Measurements from ENCODE around the gene FIGN. TPM values are rescaled to one million over a fixed set of nuclear protein-coding genes. Genes with fewer than 3 reads are reported as not detected.

FIGN gene, protein sequence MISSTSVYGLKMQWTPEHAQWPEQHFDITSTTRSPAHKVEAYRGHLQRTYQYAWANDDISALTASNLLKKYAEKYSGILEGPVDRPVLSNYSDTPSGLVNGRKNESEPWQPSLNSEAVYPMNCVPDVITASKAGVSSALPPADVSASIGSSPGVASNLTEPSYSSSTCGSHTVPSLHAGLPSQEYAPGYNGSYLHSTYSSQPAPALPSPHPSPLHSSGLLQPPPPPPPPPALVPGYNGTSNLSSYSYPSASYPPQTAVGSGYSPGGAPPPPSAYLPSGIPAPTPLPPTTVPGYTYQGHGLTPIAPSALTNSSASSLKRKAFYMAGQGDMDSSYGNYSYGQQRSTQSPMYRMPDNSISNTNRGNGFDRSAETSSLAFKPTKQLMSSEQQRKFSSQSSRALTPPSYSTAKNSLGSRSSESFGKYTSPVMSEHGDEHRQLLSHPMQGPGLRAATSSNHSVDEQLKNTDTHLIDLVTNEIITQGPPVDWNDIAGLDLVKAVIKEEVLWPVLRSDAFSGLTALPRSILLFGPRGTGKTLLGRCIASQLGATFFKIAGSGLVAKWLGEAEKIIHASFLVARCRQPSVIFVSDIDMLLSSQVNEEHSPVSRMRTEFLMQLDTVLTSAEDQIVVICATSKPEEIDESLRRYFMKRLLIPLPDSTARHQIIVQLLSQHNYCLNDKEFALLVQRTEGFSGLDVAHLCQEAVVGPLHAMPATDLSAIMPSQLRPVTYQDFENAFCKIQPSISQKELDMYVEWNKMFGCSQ
- total RNA-seq (10 to 100 TPM in 2 of 9 donors, 1 to 10 TPM in 7; 1.1 to 10.8 (median 6.3) TPM), polyA plus RNA-seq (1 to 10 TPM; 1.7 to 5.4 (median 4.1) TPM)
- long read RNA-seq, donor 1, result 0 reads
- long read RNA-seq, donor 2, full-length matches to known transcripts, result 2 of 2 reads
- long read RNA-seq, donor 2, partial matches to known transcripts, result 0 of 2 reads
- long read RNA-seq, donor 2, other reads (novel, unspliced or antisense), result 0 of 2 reads
- long read RNA-seq, donor 3, full-length matches to known transcripts, result 4 of 4 reads
- long read RNA-seq, donor 3, partial matches to known transcripts, result 0 of 4 reads
- long read RNA-seq, donor 3, other reads (novel, unspliced or antisense), result 0 of 4 reads
- long read RNA-seq, donor 4, result 0 reads
- long read RNA-seq, donor 5, partial matches to known transcripts, result 0 of 1 reads
- long read RNA-seq, donor 5, other reads (novel, unspliced or antisense), result 1 of 1 reads
- long read RNA-seq, donor 6, partial matches to known transcripts, result 0 of 2 reads
- long read RNA-seq, donor 6, other reads (novel, unspliced or antisense), result 2 of 2 reads
- long read RNA-seq, donor 7, result 0 reads
- long read RNA-seq, donor 8, full-length matches to known transcripts, result 3 of 3 reads
- long read RNA-seq, donor 8, partial matches to known transcripts, result 0 of 3 reads
- long read RNA-seq, donor 8, other reads (novel, unspliced or antisense), result 0 of 3 reads
- long read RNA-seq, donor 9, full-length matches to known transcripts, result 5 of 5 reads
- long read RNA-seq, donor 9, partial matches to known transcripts, result 0 of 5 reads
- long read RNA-seq, donor 9, other reads (novel, unspliced or antisense), result 0 of 5 reads
- long read RNA-seq, donor 10, full-length matches to known transcripts, result 1 of 1 reads
- long read RNA-seq, donor 10, partial matches to known transcripts, result 0 of 1 reads
- long read RNA-seq, donor 10, other reads (novel, unspliced or antisense), result 0 of 1 reads

DNA sequence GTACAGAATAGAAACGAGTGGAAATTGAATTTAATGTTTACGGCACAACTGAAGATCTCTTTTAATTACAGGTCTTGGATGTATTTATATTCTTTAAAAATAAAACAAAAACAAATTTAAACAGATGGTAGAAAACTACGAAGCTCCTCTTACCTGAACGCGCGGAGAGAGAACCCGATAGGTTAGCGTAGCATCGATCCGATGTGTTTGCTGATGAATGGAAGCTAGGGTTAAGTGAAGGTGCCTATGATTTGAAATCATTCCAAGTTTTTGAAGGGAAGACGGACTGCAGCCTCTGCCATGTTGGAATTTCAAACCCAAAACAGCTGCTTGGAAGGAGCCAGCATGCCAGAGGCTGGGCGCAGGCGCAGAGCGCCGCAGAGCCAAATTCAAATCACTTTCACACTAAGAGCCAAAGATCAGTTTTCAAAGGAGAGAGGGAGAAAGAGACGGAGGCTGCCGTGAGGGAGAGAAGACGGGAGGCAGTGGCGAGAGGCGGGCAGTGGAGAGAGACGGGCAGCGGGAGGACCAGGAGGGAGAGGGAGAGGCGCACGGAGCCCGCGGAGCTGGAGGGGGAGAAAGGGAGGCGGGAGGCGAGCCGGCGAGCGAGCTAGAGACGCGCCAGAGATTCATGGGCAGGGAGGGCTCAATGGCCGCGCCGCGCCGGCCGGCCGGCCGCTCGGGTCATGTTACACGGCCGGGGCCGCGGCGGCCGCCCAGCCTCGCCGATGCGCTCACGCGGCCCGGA is at the start of gene FIGN:
TSS of gene FIGN (minus strand) at position 324 of the 748 bp plus-strand sequence. CDS start 1,081 bp downstream, outside the sequence.
- Histone ChIP-seq H3K4me1 (replicated peaks in 1 of 2) (peaks cover 5 to 8% of the 10 kb centered on the region in 2 donors), H3K27me3 (no peaks in the 10 kb centered on the region), H3K4me3 (peak within 1 kb of the TSS; percentile 22 to 93 (median 66)), H3K27ac (peak within 1 kb of the TSS; percentile 84 to 98 (median 90)), H3K9me3 (replicated peaks in 1 of 3) (no peaks in the 10 kb centered on the region), H3K36me3 (replicated peaks in 1 of 2) (no peaks in the 10 kb centered on the region)
- intact Hi-C loops (cut with DNase I), result no loop called here
- WGBS, 4 donors, result 0 to 1% (median 1%) methylated on average over 33 to 53 of the region's 54 CpGs
- DNase-seq, result peak; percentile 84 to 93 (median 87)
- peak; percentile 40 to 95 for TF ChIP-seq POLR2A (IDR thresholded peaks at IDR 0.05)
- TF ChIP-seq, protein P1, sequence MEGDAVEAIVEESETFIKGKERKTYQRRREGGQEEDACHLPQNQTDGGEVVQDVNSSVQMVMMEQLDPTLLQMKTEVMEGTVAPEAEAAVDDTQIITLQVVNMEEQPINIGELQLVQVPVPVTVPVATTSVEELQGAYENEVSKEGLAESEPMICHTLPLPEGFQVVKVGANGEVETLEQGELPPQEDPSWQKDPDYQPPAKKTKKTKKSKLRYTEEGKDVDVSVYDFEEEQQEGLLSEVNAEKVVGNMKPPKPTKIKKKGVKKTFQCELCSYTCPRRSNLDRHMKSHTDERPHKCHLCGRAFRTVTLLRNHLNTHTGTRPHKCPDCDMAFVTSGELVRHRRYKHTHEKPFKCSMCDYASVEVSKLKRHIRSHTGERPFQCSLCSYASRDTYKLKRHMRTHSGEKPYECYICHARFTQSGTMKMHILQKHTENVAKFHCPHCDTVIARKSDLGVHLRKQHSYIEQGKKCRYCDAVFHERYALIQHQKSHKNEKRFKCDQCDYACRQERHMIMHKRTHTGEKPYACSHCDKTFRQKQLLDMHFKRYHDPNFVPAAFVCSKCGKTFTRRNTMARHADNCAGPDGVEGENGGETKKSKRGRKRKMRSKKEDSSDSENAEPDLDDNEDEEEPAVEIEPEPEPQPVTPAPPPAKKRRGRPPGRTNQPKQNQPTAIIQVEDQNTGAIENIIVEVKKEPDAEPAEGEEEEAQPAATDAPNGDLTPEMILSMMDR (IDR thresholded peaks at IDR 0.05), result no peak

DNA sequence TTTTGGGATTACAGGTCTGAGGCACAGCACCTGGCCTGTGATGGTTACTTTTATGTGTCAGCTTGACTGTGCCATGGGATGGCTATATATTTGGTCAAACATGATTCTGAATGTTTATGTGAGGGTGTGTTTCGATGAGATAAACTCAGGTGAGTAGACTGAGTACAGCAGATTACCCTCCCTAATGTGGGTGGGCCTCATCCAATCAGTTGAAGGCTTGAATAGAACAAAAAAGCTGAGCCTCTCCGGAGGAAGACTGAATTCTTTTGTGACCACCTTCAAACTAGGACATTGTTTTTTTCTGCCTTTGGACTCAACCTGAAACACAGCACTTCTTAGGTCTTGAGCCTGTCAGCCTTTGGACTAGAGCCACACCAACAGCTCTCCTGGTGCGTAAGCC is 49.4 kb upstream of the FIGN start:
- H3K9me3 ChIP-seq (replicated peaks in 1 of 3), result no peaks in the 10 kb centered on the region
- H3K36me3 ChIP-seq (replicated peaks in 1 of 2), result no peaks in the 10 kb centered on the region
- 80 to 93% (median 85%) methylated on average over 3 of the region's 3 CpGs for WGBS, 4 donors
- no peaks in the 10 kb centered on the region for H3K27me3 ChIP-seq
- no peak overlapping the region for H3K27ac ChIP-seq
- no peak for DNase-seq
- TF ChIP-seq POLR2A (IDR thresholded peaks at IDR 0.05), result no peak
- TF ChIP-seq, protein P1 (IDR thresholded peaks at IDR 0.05), result no peak
- no peak overlapping the region for H3K4me3 ChIP-seq
- no peaks in the 10 kb centered on the region for H3K4me1 ChIP-seq (replicated peaks in 1 of 2)
- intact Hi-C loops (cut with DNase I), result no loop called here

DNA sequence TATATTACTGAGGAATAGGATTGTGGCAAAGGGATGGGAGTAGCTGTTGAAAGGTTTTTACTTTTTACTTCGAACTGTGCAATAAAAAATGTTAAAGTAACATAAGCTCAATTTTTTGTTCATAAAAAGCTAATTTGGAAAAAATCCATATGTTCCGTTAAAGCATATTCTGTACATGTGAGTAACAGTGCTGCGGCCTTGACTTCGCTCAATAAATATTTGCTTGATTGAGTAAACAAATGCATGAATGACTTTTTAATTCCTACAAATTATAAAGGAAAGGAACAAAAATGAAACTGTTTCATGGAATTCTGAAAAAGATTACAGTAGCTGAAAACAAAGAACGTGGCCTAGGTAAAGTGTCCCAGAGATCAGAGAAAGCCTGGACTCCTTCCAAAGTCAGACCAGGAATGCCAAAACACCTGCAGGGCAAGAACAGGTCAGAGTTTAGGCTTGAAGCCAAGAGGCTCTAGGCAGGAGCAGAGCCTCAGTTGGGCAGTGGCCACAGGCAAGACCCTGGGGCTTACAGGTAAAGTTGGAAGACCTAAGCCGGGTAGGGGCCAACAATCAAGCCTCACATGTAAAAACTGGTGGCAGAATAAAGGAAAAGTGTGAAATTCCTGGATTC is 44.3 kb upstream of the FIGN start:
- no peak for DNase-seq
- TF ChIP-seq, protein P1 (IDR thresholded peaks at IDR 0.05), result no peak
- no peak for TF ChIP-seq POLR2A (IDR thresholded peaks at IDR 0.05)
- H3K4me3 ChIP-seq, result no peak overlapping the region

More for the DNA sequence above, 44.3 kb upstream of the FIGN start:
- 76 to 80% (median 79%) methylated on average over 6 of the region's 6 CpGs for WGBS, 4 donors
- Histone ChIP-seq H3K27me3 (no peaks in the 10 kb centered on the region), H3K27ac (no peak overlapping the region), H3K9me3 (replicated peaks in 1 of 3) (no peaks in the 10 kb centered on the region), H3K36me3 (replicated peaks in 1 of 2) (no peaks in the 10 kb centered on the region), H3K4me1 (replicated peaks in 1 of 2) (no peaks in the 10 kb centered on the region)
- intact Hi-C loops (cut with DNase I), result no loop called here
